ENCODE measurements around the gene CLDN25.

The CLDN25 gene

DNA sequence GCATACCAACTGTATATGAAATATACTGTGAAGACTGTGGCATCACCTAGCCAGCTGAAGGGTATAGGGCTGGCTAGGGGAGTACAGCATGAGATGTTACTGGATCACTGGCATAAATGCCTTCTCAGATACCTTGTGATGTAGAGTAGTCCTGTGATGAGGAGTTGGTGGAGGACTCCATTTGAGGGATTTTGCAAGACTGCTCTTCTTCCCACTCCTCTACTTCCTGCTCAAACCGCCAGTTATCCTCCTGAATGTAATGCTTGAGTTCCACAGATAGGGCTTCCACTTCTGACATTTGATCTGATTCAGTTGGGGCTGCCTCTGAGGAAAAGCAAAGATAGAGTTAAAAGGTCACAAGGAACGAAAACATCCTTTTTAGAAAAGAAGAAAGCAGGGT, 29.3 kb downstream of the CLDN25 start:
- no peak for DNase-seq (ENCODE audit: low read depth in 2 of 2)

DNA sequence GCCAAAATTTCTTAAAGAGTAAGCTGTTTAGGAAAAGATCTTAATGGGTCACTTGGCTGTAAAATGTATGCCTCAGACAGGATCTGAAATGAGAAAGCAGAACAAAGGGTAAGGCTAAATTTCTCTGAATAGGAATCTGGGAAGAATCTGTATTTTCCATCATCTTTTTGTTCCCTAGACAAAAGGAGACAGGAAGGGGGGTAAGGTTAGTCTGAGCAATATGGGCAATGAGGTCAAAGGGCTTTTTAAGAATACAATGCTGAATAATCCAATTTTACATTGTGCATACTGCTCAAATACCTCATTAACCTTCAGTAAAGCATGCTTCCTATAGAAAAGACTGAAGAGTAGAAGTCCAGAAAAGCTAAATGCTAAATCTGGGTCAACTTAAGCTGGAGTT, 34.6 kb downstream of the CLDN25 start:
- DNase-seq (ENCODE audit: low read depth in 2 of 2) = no peak

- no peak for DNase-seq (ENCODE audit: low read depth in 2 of 2)
These were observed 37.6 kb downstream of the CLDN25 start for GRCh38 chr11:113817162-113817561.

- no peak for DNase-seq (ENCODE audit: low read depth in 2 of 2)
These were observed 38.0 kb downstream of the CLDN25 start for GRCh38 chr11:113817626-113818025.

DNA sequence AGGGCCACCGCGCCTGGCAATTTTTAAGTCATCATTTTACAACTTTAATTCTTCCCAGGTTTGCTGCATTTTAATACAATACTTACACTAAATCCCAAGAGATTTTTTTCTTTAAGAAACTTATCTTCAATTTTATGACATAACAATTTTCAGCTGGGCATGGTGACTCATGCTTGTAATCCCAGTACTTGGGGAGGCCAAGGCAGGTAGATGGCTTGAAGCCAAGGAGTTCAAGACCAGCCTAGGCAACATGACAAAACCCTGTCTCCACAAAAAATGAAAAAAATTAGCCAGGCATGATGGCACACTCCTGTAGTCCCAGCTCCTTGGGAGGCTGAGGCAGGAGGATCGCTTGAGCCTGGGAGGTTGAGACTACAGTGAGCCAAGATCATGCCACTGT, 38.8 kb downstream of the CLDN25 start:
- no peak for DNase-seq (ENCODE audit: low read depth in 2 of 2)

DNA sequence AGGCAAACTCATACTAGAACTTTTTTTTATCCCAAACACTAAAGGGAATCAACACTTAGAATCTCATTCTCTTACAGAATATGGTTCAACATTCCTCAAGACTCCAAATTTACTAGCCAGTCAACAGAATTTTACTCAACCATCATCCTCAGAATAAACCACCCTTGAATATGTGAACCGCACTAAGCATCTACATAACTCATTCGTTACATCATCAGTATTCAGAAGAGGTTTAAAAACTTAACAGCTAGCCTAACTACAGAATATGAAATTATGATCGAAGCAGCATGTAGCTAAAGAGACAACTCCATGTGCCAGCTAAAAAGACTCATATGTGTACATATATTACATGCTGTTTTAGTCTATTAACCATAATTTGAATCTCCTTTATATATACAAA, 47.9 kb downstream of the CLDN25 start:
- no peak for DNase-seq (ENCODE audit: low read depth in 2 of 2)

DNA sequence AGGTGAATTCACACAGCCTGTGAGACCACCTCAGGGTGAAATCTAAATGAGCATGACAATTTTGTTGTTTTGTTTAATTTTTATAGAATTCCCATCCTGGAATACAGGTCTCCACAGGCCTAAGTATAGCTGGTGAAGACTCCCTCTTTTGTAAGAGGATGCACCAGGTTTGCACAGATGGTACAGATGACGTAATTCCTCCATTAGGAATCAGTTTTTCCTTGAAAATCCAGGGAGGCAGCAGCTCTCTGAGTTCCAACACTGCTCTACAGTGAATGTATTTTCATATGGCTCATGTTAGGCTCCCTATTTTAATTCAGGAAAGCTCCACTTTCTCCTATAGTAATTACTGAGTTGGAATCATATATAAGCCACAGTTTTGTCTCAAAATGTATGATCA, 48.6 kb downstream of the CLDN25 start:
- DNase-seq (ENCODE audit: low read depth in 2 of 2) = no peak

DNA sequence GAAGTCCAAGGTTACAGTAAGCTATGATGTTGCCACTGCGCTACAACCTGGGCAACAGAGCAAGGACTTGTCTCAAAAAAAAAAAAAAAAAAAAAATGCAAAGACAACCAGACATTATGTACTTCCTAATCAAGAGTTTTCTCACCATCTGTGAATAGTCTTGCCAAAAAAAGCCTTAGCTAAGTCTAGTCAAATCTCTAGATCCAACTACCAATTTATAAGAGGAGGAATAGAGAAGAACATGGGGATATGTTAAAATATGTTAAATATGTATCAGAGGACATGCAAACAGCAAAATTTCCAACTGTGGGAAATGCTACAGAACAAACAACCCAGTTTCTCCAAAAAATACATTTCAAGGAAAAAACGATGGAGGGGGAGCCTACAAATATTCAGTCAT, 50.2 kb downstream of the CLDN25 start:
- DNase-seq (ENCODE audit: low read depth in 2 of 2) = no peak
